GM23338 (cell line): ENCODE data around the gene NUSAP1. TPM values are rescaled to one million over a fixed set of nuclear protein-coding genes. Genes with fewer than 3 reads are reported as not detected.

Experiments used
- ATAC-seq: fragments of 200-7000 bp; cut with Tn5 transposase; 3 replicates; pipeline ENCODE4 v1.9.1; 2020
- DNase-seq: peaks from one replicate; pipeline ENCODE4 v3.0.0-alpha.2; 2015; ENCODE audit warnings: low spot score
- H2AFZ ChIP-seq: fragments of 200-600 bp; sonication (generic); 2 replicates; pipeline ENCODE4 v1.8.0; 2016; ENCODE audit warnings: antibody characterized with exemption, mild to moderate bottlenecking, moderate library complexity
- H3F3A ChIP-seq: fragments of 200-600 bp; sonication (generic); replicated peaks from 2 replicates; pipeline ENCODE4 v1.8.0; 2017; ENCODE audit warnings: antibody characterized with exemption, mixed run types, low read depth
- H3K27ac ChIP-seq: fragments of 200-600 bp; sonication (generic); 2 replicates; pipeline ENCODE4 v1.6.1; 2016; ENCODE audit warnings: low read depth
- H3K27me3 ChIP-seq: fragments of 200-600 bp; sonication (generic); 2 replicates; pipeline ENCODE4 v1.8.0; 2016; ENCODE audit warnings: mild to moderate bottlenecking, mixed run types, moderate library complexity; ENCODE audit not compliant: insufficient read depth
- H3K36me3 ChIP-seq: fragments of 200-600 bp; sonication (generic); 2 replicates; pipeline ENCODE4 v1.8.0; 2016; ENCODE audit warnings: mild to moderate bottlenecking; ENCODE audit not compliant: insufficient read depth
- H3K4me1 ChIP-seq: fragments of 200-600 bp; sonication (generic); 2 replicates; pipeline ENCODE4 v1.8.0; 2016; ENCODE audit warnings: mild to moderate bottlenecking, moderate library complexity; ENCODE audit not compliant: insufficient read depth
- H3K4me2 ChIP-seq: fragments of 200-600 bp; sonication (generic); 2 replicates; pipeline ENCODE4 v1.7.1; 2017; ENCODE audit warnings: mixed run types
- H3K4me3 ChIP-seq: fragments of 200-600 bp; sonication (generic); 2 replicates; pipeline ENCODE4 v1.6.1; 2016; ENCODE audit warnings: mixed run types
- H3K79me2 ChIP-seq: fragments of 200-600 bp; sonication (generic); replicated peaks from 2 replicates; pipeline ENCODE4 v1.8.0; 2017; ENCODE audit warnings: mild to moderate bottlenecking; ENCODE audit not compliant: insufficient read depth
- H3K9me2 ChIP-seq: fragments of 200-600 bp; sonication (generic); 2 replicates; pipeline ENCODE4 v1.8.0; 2017; ENCODE audit not compliant: insufficient read depth
- H4K20me1 ChIP-seq: fragments of 200-600 bp; sonication (generic); replicated peaks from 2 replicates; pipeline ENCODE4 v1.8.0; 2017; ENCODE audit warnings: mild to moderate bottlenecking; ENCODE audit not compliant: insufficient read depth
- H3K27ac Mint-ChIP-seq: 2 replicates; pipeline ENCODE4 v1.8.0; 2020; ENCODE audit warnings: inconsistent platforms, mild to moderate bottlenecking, moderate library complexity, mixed read lengths
- H3K27me3 Mint-ChIP-seq: 3 replicates; pipeline ENCODE4 v1.8.0; 2022; ENCODE audit warnings: low read depth, mild to moderate bottlenecking, moderate library complexity, mixed read lengths, inconsistent platforms; ENCODE audit not compliant: insufficient read depth, poor library complexity
- H3K36me3 Mint-ChIP-seq: 3 replicates; pipeline ENCODE4 v1.8.0; 2021; ENCODE audit warnings: low read depth, mild to moderate bottlenecking, inconsistent platforms, moderate library complexity, mixed read lengths
- H3K4me1 Mint-ChIP-seq: 3 replicates; pipeline ENCODE4 v1.8.0; 2020; ENCODE audit warnings: mild to moderate bottlenecking, inconsistent platforms, mixed read lengths
- H3K4me3 Mint-ChIP-seq: 3 replicates; pipeline ENCODE4 v1.8.0; 2021; ENCODE audit warnings: moderate library complexity, mild to moderate bottlenecking, inconsistent platforms, mixed read lengths
- H3K9me3 Mint-ChIP-seq: 3 replicates; pipeline ENCODE4 v1.8.0; 2020; ENCODE audit warnings: moderate library complexity, mild to moderate bottlenecking, inconsistent platforms, mixed read lengths
- CREB1 ChIP-seq: fragments of 250-450 bp; sonication (Bioruptor Pico); IDR thresholded peaks from 2 replicates; pipeline ENCODE4 v1.5.0; 2020; ENCODE audit warnings: low read depth, mild to moderate bottlenecking, moderate library complexity
- CTCF ChIP-seq, 2 experiments: fragments of 200-600 bp in 1 of 2; sonication (generic) in 1 of 2; conservative IDR thresholded peaks; 2 replicates each; pipeline versions ENCODE4 v1.5.1 to v1.6.1; 2016 to 2017; ENCODE audit warnings: antibody characterized with exemption in 2 of 2, low read depth in 2 of 2, mild to moderate bottlenecking in 2 of 2, moderate library complexity in 1 of 2
- EZH2 ChIP-seq: fragments of 200-600 bp; sonication (generic); IDR thresholded peaks from one replicate; pipeline ENCODE4 v1.8.0; 2017; ENCODE audit warnings: antibody characterized with exemption, mild to moderate bottlenecking, low read depth; ENCODE audit not compliant: unreplicated experiment
- EZH2phosphoT487 ChIP-seq: fragments of 200-600 bp; sonication (generic); IDR thresholded peaks from one replicate; pipeline ENCODE4 v1.8.1; 2018; ENCODE audit warnings: antibody characterized with exemption; ENCODE audit not compliant: unreplicated experiment
- JUNB ChIP-seq: IDR thresholded peaks from one replicate; pipeline ENCODE4 v1.6.1; 2016; ENCODE audit warnings: antibody characterized with exemption; ENCODE audit not compliant: unreplicated experiment
- NANOG ChIP-seq: IDR thresholded peaks from 2 replicates; pipeline ENCODE4 v1.6.1; 2016; ENCODE audit warnings: antibody characterized with exemption, borderline replicate concordance
- POLR2AphosphoS5 ChIP-seq: IDR thresholded peaks from 2 replicates; pipeline ENCODE4 v1.6.1; 2016; ENCODE audit warnings: antibody characterized with exemption, low read depth
- STAT1 ChIP-seq: IDR thresholded peaks from one replicate; pipeline ENCODE4 v1.6.1; 2016; ENCODE audit warnings: antibody characterized with exemption; ENCODE audit not compliant: unreplicated experiment
- ZNF114 ChIP-seq: fragments of 250-450 bp; sonication (Bioruptor Pico); IDR thresholded peaks from 2 replicates; pipeline ENCODE4 v1.5.0; 2020; ENCODE audit warnings: mild to moderate bottlenecking, moderate library complexity
- ZNF331 ChIP-seq: fragments of 250-450 bp; sonication (Bioruptor Pico); IDR thresholded peaks from 2 replicates; pipeline ENCODE4 v1.5.0; 2020; ENCODE audit warnings: low read depth, mild to moderate bottlenecking, moderate library complexity
- polyA plus RNA-seq: library from polyadenylated mRNA; unstranded; fragments of >200 nt; fragmentation: Nextera tagmentation; extraction: Ambion mirVana; gene quantifications from 2 replicates; pipeline ENCODE4 v1.2.1, GENCODE V29; 2016
- total RNA-seq: library from RNA; depleted of rRNA; stranded (reverse); fragments of >200 nt; shearing (Covaris generic); gene quantifications from 2 replicates; pipeline ENCODE4 v1.2.3, GENCODE V29; 2014
- TF ChIP-seq, protein P1 (sequence below): IDR thresholded peaks from 2 replicates; pipeline ENCODE4 v1.6.1; 2016; ENCODE audit warnings: antibody characterized with exemption
- TF ChIP-seq, protein P2 (sequence below): IDR thresholded peaks from one replicate; pipeline ENCODE4 v1.6.1; 2018; ENCODE audit warnings: antibody characterized with exemption; ENCODE audit not compliant: unreplicated experiment
- TF ChIP-seq, protein P3 (sequence below): fragments of 250-450 bp; sonication (Bioruptor Pico); IDR thresholded peaks from 2 replicates; pipeline ENCODE4 v1.5.0; 2020; ENCODE audit warnings: mild to moderate bottlenecking, moderate library complexity

NUSAP1 gene
- total and polyA plus RNA-seq, 2 experiments from 2014 or later: 126 to 272 TPM

DNA sequence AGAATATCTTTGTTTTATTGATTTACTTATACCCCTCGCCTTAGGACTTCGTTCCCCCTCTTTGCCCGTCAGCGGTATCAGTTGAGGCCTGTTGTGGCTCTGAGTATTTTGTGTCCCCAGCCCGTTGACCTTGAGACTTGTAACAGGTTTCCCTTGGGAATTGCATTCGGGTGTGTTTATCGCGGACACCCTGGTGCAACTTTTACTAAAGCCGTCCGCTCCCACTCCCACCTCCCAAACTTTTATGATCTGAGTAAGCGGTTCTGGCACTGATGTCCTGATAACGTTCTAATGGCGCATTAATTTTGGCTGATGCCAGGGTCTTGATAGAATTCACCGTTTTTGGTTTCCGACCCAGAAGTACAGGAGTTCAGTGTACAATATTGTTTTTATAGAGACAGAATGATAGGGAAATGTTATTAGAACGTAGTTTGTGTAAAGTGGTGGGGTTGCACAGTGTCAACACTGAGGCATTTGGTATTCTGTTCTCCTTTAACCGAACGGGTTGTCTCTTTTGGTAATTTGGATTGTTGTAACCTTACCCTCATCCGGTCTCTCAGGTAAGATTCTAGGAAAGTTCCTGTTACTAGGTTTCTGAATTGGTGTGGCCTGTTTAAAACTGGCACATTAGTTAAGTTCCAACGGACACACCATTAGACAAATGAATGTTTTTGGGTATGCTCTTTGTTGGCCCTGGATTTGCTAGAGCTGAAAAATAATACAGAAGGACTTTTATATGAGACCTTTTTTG lies 48.1 kb upstream of the NUSAP1 start:
- H3K79me2 ChIP-seq: peaks cover 47% of the 10 kb centered on the region
- H3K4me1 ChIP-seq: peaks cover 9% of the 10 kb centered on the region; the same call in 1 of the 2 replicates
- ATAC-seq: no peak; the same call in 2 of the 3 replicates

More for the DNA sequence above, 48.1 kb upstream of the NUSAP1 start:
- H3K27ac ChIP-seq: peak overlapping the region; percentile 73
- no peaks in the 10 kb centered on the region for H3K9me2 ChIP-seq
- Mint-ChIP-seq H3K4me3 (peak overlapping the region; percentile 98), H3K36me3 (peaks cover 52% of the 10 kb centered on the region), H3K27me3 (peaks cover 14% of the 10 kb centered on the region), H3K4me1 (peaks cover 29% of the 10 kb centered on the region), H3K9me3 (no peaks in the 10 kb centered on the region; the same call in 2 of the 3 replicates), H3K27ac (peak overlapping the region; percentile 95)
- no peak overlapping the region for H2AFZ ChIP-seq
- TF ChIP-seq ZNF331 (no peak), EZH2 (no peak), CTCF (conservative IDR thresholded peaks at IDR 0.05; ENCODE audit: low read depth in 2 of 2) (no peak), ZNF114 (CRISPR knock-in tag) (no peak), STAT1 (no peak), POLR2AphosphoS5 (no peak), EZH2phosphoT487 (no peak), JUNB (no peak), NANOG (no peak), CREB1 (CRISPR knock-in tag) (no peak)
- TF ChIP-seq, protein P1, sequence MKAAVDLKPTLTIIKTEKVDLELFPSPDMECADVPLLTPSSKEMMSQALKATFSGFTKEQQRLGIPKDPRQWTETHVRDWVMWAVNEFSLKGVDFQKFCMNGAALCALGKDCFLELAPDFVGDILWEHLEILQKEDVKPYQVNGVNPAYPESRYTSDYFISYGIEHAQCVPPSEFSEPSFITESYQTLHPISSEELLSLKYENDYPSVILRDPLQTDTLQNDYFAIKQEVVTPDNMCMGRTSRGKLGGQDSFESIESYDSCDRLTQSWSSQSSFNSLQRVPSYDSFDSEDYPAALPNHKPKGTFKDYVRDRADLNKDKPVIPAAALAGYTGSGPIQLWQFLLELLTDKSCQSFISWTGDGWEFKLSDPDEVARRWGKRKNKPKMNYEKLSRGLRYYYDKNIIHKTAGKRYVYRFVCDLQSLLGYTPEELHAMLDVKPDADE: no peak
- TF ChIP-seq, protein P2, sequence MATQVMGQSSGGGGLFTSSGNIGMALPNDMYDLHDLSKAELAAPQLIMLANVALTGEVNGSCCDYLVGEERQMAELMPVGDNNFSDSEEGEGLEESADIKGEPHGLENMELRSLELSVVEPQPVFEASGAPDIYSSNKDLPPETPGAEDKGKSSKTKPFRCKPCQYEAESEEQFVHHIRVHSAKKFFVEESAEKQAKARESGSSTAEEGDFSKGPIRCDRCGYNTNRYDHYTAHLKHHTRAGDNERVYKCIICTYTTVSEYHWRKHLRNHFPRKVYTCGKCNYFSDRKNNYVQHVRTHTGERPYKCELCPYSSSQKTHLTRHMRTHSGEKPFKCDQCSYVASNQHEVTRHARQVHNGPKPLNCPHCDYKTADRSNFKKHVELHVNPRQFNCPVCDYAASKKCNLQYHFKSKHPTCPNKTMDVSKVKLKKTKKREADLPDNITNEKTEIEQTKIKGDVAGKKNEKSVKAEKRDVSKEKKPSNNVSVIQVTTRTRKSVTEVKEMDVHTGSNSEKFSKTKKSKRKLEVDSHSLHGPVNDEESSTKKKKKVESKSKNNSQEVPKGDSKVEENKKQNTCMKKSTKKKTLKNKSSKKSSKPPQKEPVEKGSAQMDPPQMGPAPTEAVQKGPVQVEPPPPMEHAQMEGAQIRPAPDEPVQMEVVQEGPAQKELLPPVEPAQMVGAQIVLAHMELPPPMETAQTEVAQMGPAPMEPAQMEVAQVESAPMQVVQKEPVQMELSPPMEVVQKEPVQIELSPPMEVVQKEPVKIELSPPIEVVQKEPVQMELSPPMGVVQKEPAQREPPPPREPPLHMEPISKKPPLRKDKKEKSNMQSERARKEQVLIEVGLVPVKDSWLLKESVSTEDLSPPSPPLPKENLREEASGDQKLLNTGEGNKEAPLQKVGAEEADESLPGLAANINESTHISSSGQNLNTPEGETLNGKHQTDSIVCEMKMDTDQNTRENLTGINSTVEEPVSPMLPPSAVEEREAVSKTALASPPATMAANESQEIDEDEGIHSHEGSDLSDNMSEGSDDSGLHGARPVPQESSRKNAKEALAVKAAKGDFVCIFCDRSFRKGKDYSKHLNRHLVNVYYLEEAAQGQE: no peak
- TF ChIP-seq, protein P3, sequence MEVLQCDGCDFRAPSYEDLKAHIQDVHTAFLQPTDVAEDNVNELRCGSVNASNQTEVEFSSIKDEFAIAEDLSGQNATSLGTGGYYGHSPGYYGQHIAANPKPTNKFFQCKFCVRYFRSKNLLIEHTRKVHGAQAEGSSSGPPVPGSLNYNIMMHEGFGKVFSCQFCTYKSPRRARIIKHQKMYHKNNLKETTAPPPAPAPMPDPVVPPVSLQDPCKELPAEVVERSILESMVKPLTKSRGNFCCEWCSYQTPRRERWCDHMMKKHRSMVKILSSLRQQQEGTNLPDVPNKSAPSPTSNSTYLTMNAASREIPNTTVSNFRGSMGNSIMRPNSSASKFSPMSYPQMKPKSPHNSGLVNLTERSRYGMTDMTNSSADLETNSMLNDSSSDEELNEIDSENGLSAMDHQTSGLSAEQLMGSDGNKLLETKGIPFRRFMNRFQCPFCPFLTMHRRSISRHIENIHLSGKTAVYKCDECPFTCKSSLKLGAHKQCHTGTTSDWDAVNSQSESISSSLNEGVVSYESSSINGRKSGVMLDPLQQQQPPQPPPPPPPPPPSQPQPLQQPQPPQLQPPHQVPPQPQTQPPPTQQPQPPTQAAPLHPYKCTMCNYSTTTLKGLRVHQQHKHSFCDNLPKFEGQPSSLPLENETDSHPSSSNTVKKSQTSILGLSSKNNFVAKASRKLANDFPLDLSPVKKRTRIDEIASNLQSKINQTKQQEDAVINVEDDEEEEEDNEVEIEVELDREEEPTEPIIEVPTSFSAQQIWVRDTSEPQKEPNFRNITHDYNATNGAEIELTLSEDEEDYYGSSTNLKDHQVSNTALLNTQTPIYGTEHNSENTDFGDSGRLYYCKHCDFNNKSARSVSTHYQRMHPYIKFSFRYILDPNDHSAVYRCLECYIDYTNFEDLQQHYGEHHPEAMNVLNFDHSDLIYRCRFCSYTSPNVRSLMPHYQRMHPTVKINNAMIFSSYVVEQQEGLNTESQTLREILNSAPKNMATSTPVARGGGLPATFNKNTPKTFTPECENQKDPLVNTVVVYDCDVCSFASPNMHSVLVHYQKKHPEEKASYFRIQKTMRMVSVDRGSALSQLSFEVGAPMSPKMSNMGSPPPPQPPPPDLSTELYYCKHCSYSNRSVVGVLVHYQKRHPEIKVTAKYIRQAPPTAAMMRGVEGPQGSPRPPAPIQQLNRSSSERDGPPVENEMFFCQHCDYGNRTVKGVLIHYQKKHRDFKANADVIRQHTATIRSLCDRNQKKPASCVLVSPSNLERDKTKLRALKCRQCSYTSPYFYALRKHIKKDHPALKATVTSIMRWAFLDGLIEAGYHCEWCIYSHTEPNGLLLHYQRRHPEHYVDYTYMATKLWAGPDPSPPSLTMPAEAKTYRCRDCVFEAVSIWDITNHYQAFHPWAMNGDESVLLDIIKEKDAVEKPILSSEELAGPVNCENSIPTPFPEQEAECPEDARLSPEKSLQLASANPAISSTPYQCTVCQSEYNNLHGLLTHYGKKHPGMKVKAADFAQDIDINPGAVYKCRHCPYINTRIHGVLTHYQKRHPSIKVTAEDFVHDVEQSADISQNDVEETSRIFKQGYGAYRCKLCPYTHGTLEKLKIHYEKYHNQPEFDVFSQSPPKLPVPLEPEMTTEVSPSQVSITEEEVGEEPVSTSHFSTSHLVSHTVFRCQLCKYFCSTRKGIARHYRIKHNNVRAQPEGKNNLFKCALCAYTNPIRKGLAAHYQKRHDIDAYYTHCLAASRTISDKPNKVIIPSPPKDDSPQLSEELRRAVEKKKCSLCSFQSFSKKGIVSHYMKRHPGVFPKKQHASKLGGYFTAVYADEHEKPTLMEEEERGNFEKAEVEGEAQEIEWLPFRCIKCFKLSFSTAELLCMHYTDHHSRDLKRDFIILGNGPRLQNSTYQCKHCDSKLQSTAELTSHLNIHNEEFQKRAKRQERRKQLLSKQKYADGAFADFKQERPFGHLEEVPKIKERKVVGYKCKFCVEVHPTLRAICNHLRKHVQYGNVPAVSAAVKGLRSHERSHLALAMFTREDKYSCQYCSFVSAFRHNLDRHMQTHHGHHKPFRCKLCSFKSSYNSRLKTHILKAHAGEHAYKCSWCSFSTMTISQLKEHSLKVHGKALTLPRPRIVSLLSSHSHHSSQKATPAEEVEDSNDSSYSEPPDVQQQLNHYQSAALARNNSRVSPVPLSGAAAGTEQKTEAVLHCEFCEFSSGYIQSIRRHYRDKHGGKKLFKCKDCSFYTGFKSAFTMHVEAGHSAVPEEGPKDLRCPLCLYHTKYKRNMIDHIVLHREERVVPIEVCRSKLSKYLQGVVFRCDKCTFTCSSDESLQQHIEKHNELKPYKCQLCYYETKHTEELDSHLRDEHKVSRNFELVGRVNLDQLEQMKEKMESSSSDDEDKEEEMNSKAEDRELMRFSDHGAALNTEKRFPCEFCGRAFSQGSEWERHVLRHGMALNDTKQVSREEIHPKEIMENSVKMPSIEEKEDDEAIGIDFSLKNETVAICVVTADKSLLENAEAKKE: no peak
- H3K4me3 ChIP-seq: peak overlapping the region; percentile 80
- H3K27me3 ChIP-seq: no peaks in the 10 kb centered on the region
- DNase-seq: peak; percentile 18
- peaks cover 26% of the 10 kb centered on the region for H4K20me1 ChIP-seq
- peaks cover 42% of the 10 kb centered on the region for H3K36me3 ChIP-seq
- H3K4me2 ChIP-seq: peak overlapping the region; percentile 91
- peaks cover 3% of the 10 kb centered on the region; the same call in 1 of the 2 replicates for H3F3A ChIP-seq
